Loucy (cell line): ENCODE results near the gene FURIN.

Experiments used
- EZH2phosphoT487 ChIP-seq: fragments of 200-600 bp; IDR thresholded peaks from 2 replicates; pipeline ENCODE4 v1.6.1; 2018; ENCODE audit warnings: antibody characterized with exemption, mild to moderate bottlenecking, moderate library complexity, borderline replicate concordance
- TF ChIP-seq, protein P1 (sequence below): fragments of 200-600 bp; sonication (generic); conservative IDR thresholded peaks from 2 replicates; pipeline ENCODE4 v1.5.1; 2014; ENCODE audit warnings: mild to moderate bottlenecking, antibody characterized with exemption, low read length

DNA sequence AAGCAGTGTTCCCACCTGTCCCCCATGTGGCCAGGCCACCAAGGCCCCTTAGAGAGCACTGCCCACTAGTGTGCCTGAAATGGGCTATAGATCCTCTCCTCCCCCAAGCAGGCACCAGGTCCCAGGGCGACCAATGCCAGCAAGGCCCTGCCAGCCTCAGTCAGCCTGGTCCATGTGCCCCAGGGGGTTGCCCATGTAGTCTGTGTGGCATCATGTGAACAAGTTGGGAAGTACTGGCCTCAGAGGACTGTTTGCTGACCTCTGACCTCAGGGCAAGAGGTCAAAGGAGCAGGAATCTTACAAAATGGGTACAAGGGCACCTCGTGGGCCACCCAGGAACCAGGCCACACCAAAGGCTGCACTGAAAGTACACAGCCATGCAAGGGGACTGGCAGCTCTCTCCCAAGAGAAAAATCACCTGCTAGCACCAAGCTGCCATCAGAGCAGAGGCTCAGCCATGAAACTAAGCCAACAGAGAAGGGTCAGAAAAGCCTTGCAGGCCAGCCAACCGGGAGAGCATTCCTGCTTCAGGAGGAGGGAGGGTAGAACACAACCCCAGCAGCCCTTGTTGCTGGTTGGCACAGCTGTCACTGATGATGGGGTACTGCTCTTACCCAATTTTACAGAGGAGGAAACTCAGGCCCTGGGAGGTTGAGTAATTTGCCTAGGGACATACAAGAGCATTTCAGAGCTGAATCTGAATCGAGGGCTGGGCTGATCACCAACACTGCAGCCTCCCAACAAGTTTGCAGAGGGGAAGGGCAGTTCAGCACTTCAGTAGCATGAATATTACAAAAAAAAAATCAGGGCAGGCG lies 5.2 kb upstream of the FURIN start:
- TF ChIP-seq, protein P1, sequence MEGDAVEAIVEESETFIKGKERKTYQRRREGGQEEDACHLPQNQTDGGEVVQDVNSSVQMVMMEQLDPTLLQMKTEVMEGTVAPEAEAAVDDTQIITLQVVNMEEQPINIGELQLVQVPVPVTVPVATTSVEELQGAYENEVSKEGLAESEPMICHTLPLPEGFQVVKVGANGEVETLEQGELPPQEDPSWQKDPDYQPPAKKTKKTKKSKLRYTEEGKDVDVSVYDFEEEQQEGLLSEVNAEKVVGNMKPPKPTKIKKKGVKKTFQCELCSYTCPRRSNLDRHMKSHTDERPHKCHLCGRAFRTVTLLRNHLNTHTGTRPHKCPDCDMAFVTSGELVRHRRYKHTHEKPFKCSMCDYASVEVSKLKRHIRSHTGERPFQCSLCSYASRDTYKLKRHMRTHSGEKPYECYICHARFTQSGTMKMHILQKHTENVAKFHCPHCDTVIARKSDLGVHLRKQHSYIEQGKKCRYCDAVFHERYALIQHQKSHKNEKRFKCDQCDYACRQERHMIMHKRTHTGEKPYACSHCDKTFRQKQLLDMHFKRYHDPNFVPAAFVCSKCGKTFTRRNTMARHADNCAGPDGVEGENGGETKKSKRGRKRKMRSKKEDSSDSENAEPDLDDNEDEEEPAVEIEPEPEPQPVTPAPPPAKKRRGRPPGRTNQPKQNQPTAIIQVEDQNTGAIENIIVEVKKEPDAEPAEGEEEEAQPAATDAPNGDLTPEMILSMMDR, result no peak
- no peak for TF ChIP-seq EZH2phosphoT487
